Endodermal cell (in vitro differentiated cells): ENCODE measurements around the gene HOXA1. TPM values are rescaled to one million over a fixed set of nuclear protein-coding genes. Genes with fewer than 3 reads are reported as not detected.

Experiments
- DNase-seq: peaks from one replicate; pipeline ENCODE4 v3.0.0-alpha.2; 2017
- H3K27ac ChIP-seq: 2 replicates; pipeline ENCODE4 v1.5.1; 2013; ENCODE audit warnings: mild to moderate bottlenecking, low read depth, low read length, moderate library complexity
- H3K27me3 ChIP-seq: 2 replicates; pipeline ENCODE4 v1.6.1; 2013; ENCODE audit warnings: mild to moderate bottlenecking, low read length, moderate library complexity; ENCODE audit not compliant: insufficient read depth, control insufficient read depth, poor library complexity, severe bottlenecking
- H3K36me3 ChIP-seq: 2 replicates; pipeline ENCODE4 v1.7.0; 2013; ENCODE audit warnings: mild to moderate bottlenecking, low read length, moderate library complexity; ENCODE audit not compliant: control insufficient read depth, insufficient read depth
- H3K4me1 ChIP-seq: one replicate; pipeline ENCODE4 v1.7.0; 2013; ENCODE audit warnings: low read length; ENCODE audit not compliant: control insufficient read depth, insufficient read depth
- H3K4me3 ChIP-seq: 2 replicates; pipeline ENCODE4 v1.5.1; 2013; ENCODE audit warnings: mild to moderate bottlenecking, low read length, moderate library complexity
- H3K9ac ChIP-seq: 2 replicates; pipeline ENCODE4 v1.6.1; 2013; ENCODE audit warnings: mild to moderate bottlenecking, low read length, moderate library complexity; ENCODE audit not compliant: poor library complexity, severe bottlenecking; ENCODE audit errors: extremely low read depth
- H3K9me3 ChIP-seq: 2 replicates; pipeline ENCODE4 v1.6.1; 2013; ENCODE audit warnings: mild to moderate bottlenecking, low read length, moderate library complexity; ENCODE audit not compliant: control insufficient read depth
- H3K27ac Mint-ChIP-seq: 2 replicates; pipeline ENCODE4 v1.8.0; 2020; ENCODE audit warnings: mixed read lengths
- H3K27me3 Mint-ChIP-seq: 2 replicates; pipeline ENCODE4 v1.8.0; 2021; ENCODE audit warnings: mild to moderate bottlenecking, mixed read lengths; ENCODE audit not compliant: insufficient read depth
- H3K36me3 Mint-ChIP-seq: 2 replicates; pipeline ENCODE4 v1.8.0; 2020; ENCODE audit warnings: low read depth, mixed read lengths
- H3K4me1 Mint-ChIP-seq: 2 replicates; pipeline ENCODE4 v1.8.0; 2020; ENCODE audit warnings: mixed read lengths
- H3K4me3 Mint-ChIP-seq: 2 replicates; pipeline ENCODE4 v1.8.0; 2020; ENCODE audit warnings: mild to moderate bottlenecking, moderate library complexity, mixed read lengths
- H3K9me3 Mint-ChIP-seq: 2 replicates; pipeline ENCODE4 v1.8.0; 2020; ENCODE audit warnings: mild to moderate bottlenecking, mixed read lengths
- CTCF ChIP-seq: fragments of 200-600 bp; sonication (generic); conservative IDR thresholded peaks from 2 replicates; pipeline ENCODE4 v1.5.0; 2021; ENCODE audit warnings: antibody characterized with exemption, mild to moderate bottlenecking
- WGBS, 2 experiments: methylation state at CpG; one replicate each; pipeline versions ENCODE4 v1.1.5 to v1.1.7; 2013; ENCODE audit warnings: missing lambda C conversion rate in 2 of 2, mixed read lengths in 1 of 2; ENCODE audit not compliant: insufficient coverage in 1 of 2, insufficient read length in 1 of 2; 5-methylcytosine and 5-hydroxymethylcytosine counted together
- total RNA-seq, 2 donors: library from RNA; stranded (reverse); fragmentation: NEBNext Ultra II Directional in 1 of 2; extraction: Animal tissue kit (Norgen Biotek cat#: 25700) in 1 of 2; gene quantifications; 2 replicates in 1 of 2; 3 replicates in 1 of 2; pipeline ENCODE4 v1.2.1, GENCODE V29; 2021

Gene HOXA1
- total RNA-seq, 2 donors from 2014 or later, result not detected

GRCh38 chr7:27140126-27140857 is 44.5 kb upstream of the HOXA1 start:
- 32 to 43% methylated on average over 9 to 15 of the region's 15 CpGs for WGBS, 2 experiments
- peaks cover 11% of the 10 kb centered on the region for H3K4me1 Mint-ChIP-seq

DNA sequence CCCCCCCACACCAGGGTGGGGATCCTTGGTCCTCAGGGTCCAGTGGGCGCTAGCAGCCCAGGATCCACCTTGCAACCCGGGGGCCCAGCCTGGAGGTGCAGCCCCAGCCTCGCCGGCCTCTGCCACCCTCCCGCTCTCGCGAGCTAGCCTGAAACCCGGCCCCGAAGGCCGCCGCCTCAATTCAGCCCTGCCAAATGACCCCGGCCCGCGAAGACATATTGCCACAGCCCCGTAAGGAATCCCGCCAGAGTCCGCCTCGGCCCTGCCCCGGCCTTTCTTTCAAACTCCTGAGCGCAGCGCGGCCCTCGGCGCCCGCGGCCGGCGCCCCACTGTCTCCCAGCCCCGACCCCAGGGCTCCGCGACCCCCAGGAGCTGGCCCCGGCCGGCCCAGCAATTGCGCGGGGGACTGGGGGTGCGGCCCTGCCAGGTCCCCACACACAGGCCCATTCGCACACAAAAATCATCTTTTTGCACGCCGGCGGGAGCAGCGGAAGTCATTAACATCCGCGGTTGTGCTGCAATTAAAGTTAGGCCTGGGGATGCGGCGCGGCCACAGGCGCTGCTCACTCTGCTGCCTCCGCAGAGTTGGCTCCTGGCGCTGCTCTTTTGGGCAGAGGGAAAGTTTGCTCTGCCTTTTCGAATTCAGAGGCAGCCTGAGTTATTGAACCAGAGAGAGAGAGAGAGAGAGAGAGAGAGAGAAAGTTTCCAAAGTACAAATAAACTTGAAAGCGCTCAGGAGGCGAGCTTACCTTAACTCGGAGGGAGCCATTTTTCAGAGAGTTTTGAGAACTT is 43.7 kb upstream of the HOXA1 start:
- no peaks in the 10 kb centered on the region for H3K9me3 Mint-ChIP-seq
- Histone ChIP-seq H3K27ac (peak overlapping the region; percentile 21), H3K9ac (no peak overlapping the region), H3K9me3 (peaks cover 3% of the 10 kb centered on the region), H3K4me1 (no peaks in the 10 kb centered on the region), H3K4me3 (peak overlapping the region; percentile 5), H3K27me3 (peaks cover 100% of the 10 kb centered on the region), H3K36me3 (no peaks in the 10 kb centered on the region)
- 3% methylated on average over 19 to 53 of the region's 53 CpGs for WGBS, 2 experiments
- H3K27ac Mint-ChIP-seq, result no peak overlapping the region
- no peaks in the 10 kb centered on the region for H3K36me3 Mint-ChIP-seq
- peak; percentile 73 for DNase-seq
- H3K4me3 Mint-ChIP-seq, result no peak overlapping the region
- no peak for TF ChIP-seq CTCF
- H3K27me3 Mint-ChIP-seq, result peaks cover 100% of the 10 kb centered on the region
- peaks cover 11% of the 10 kb centered on the region for H3K4me1 Mint-ChIP-seq

More at GRCh38 chr7:27140126-27140857, 44.5 kb upstream of the HOXA1 start:
- no peaks in the 10 kb centered on the region for H3K36me3 ChIP-seq
- no peaks in the 10 kb centered on the region for H3K4me1 ChIP-seq
- peaks cover 4% of the 10 kb centered on the region for H3K9me3 Mint-ChIP-seq
- no peak for DNase-seq
- no peak overlapping the region for H3K4me3 Mint-ChIP-seq
- peaks cover 100% of the 10 kb centered on the region for H3K27me3 Mint-ChIP-seq
- H3K27ac ChIP-seq, result no peak overlapping the region
- no peak overlapping the region for H3K27ac Mint-ChIP-seq
- no peak overlapping the region for H3K4me3 ChIP-seq
- peaks cover 3% of the 10 kb centered on the region for H3K9me3 ChIP-seq
- H3K27me3 ChIP-seq, result peaks cover 100% of the 10 kb centered on the region
- no peaks in the 10 kb centered on the region for H3K36me3 Mint-ChIP-seq
- H3K9ac ChIP-seq, result no peak overlapping the region
- TF ChIP-seq CTCF, result no peak

GRCh38 chr7:27138985-27139333 is 43.2 kb upstream of the HOXA1 start:
- Histone ChIP-seq H3K36me3 (no peaks in the 10 kb centered on the region), H3K9me3 (no peaks in the 10 kb centered on the region), H3K4me1 (no peaks in the 10 kb centered on the region), H3K9ac (no peak overlapping the region), H3K27ac (no peak overlapping the region), H3K27me3 (peaks cover 100% of the 10 kb centered on the region), H3K4me3 (no peak overlapping the region)
- Mint-ChIP-seq H3K4me3 (no peak overlapping the region), H3K27me3 (peaks cover 100% of the 10 kb centered on the region), H3K36me3 (no peaks in the 10 kb centered on the region), H3K27ac (no peak overlapping the region), H3K4me1 (peaks cover 11% of the 10 kb centered on the region), H3K9me3 (no peaks in the 10 kb centered on the region)
- DNase-seq, result no peak
- TF ChIP-seq CTCF, result no peak
- 12 to 15% methylated on average over 8 to 11 of the region's 11 CpGs for WGBS, 2 experiments
